Neutrophil (primary cell): ENCODE data around the gene ZNF451.

Experiments
- H3K27ac ChIP-seq: fragments of 200-600 bp; sonication (generic); 2 replicates; pipeline ENCODE4 v1.5.1; 2016; ENCODE audit warnings: mild to moderate bottlenecking, moderate library complexity
- H3K27me3 ChIP-seq: fragments of 200-600 bp; sonication (generic); 2 replicates; pipeline ENCODE4 v1.6.0; 2016; ENCODE audit warnings: mild to moderate bottlenecking
- H3K36me3 ChIP-seq: fragments of 200-600 bp; sonication (generic); 2 replicates; pipeline ENCODE4 v1.5.1; 2017
- H3K4me1 ChIP-seq, 2 experiments: fragments of 200-600 bp in 1 of 2; sonication (generic) in 1 of 2; 1 replicate in 1 of 2; 2 replicates in 1 of 2; pipeline versions ENCODE4 v1.5.1 to v1.6.1; 2013 to 2016; ENCODE audit warnings: low read depth in 1 of 2, low read length in 1 of 2, mild to moderate bottlenecking in 1 of 2, moderate library complexity in 1 of 2; ENCODE audit not compliant: control insufficient read depth in 1 of 2, insufficient read depth in 1 of 2
- H3K4me3 ChIP-seq, 2 experiments: fragments of 200-600 bp in 1 of 2; sonication (generic) in 1 of 2; 1 replicate in 1 of 2; 2 replicates in 1 of 2; pipeline ENCODE4 v1.5.1; 2013 to 2016; ENCODE audit warnings: low read depth in 1 of 2, low read length in 1 of 2, mild to moderate bottlenecking in 1 of 2, moderate library complexity in 1 of 2
- H3K9me3 ChIP-seq: fragments of 200-600 bp; sonication (generic); 2 replicates; pipeline ENCODE4 v1.5.1; 2016
- TF ChIP-seq, protein P1 (sequence below): fragments of 200-600 bp; sonication (generic); IDR thresholded peaks from 2 replicates; pipeline ENCODE4 v1.5.1; 2016; ENCODE audit warnings: antibody characterized with exemption

The ZNF451 gene

DNA sequence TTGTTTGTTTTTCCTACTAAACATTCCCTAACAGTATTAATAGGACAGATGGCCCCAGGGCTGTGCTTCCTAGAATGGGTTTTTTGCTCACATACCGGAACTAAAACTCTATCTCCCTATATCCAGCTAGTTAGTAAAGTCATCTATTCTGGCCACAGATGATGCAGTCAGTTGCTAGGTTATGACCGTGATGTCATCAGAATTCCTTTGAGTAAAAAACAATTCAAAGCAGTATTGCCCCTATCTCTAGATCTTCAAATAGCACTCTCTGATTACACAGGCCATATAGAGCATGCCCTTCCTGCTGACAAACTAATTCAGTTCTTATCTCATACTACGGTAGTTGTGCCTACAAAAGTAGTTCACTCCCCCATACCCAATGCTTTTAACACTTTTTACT, 17.9 kb upstream of the ZNF451 start:
- TF ChIP-seq, protein P1, sequence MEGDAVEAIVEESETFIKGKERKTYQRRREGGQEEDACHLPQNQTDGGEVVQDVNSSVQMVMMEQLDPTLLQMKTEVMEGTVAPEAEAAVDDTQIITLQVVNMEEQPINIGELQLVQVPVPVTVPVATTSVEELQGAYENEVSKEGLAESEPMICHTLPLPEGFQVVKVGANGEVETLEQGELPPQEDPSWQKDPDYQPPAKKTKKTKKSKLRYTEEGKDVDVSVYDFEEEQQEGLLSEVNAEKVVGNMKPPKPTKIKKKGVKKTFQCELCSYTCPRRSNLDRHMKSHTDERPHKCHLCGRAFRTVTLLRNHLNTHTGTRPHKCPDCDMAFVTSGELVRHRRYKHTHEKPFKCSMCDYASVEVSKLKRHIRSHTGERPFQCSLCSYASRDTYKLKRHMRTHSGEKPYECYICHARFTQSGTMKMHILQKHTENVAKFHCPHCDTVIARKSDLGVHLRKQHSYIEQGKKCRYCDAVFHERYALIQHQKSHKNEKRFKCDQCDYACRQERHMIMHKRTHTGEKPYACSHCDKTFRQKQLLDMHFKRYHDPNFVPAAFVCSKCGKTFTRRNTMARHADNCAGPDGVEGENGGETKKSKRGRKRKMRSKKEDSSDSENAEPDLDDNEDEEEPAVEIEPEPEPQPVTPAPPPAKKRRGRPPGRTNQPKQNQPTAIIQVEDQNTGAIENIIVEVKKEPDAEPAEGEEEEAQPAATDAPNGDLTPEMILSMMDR, result no peak
- H3K27me3 ChIP-seq, result no peaks in the 10 kb centered on the region
- H3K27ac ChIP-seq, result no peak overlapping the region
- no peak overlapping the region for H3K4me3 ChIP-seq
- no peaks in the 10 kb centered on the region for H3K4me1 ChIP-seq
- H3K9me3 ChIP-seq, result no peaks in the 10 kb centered on the region
- H3K36me3 ChIP-seq, result no peaks in the 10 kb centered on the region

DNA sequence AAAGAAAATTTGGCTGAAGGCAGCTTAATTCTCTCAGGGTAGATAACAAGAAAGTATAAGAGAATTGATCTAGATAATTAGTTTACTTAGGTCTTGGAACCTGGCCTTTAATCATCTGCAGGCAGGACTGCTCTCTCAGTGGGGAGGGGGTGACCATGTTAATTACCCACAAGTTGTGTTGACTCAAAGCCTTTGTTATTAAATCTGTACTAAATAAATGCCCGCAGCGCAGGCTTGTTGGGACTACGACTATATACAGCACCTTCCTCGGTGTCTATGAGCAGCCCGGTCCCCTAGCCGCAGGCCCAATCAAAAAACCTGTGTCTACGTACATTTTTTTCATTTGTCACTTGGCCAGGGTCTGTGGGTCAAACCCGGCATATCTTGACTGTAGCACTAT, 15.6 kb upstream of the ZNF451 start:
- no peaks in the 10 kb centered on the region for H3K9me3 ChIP-seq
- TF ChIP-seq, protein P1, result no peak
- no peaks in the 10 kb centered on the region for H3K4me1 ChIP-seq
- no peaks in the 10 kb centered on the region for H3K27me3 ChIP-seq
- no peak overlapping the region for H3K27ac ChIP-seq
- no peak overlapping the region for H3K4me3 ChIP-seq
- H3K36me3 ChIP-seq, result no peaks in the 10 kb centered on the region

DNA sequence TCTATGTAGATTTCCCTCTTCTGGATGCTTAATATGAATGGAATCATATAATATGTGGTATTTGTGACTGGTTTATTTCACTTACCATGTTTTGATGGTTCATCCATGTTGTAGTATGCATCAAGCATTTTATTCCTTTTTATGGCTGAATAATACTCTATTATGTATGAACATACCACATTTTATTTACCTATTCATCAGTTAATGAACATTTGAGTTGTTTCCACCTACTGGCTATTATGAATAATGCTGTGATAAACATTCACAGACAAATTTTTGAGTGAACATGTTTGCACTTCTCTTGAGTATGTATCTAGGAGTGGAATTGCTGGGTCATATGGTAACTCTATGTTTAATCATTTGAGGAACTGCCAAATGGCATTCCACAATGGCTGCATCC, 14.9 kb upstream of the ZNF451 start:
- H3K27me3 ChIP-seq, result no peaks in the 10 kb centered on the region
- no peaks in the 10 kb centered on the region for H3K9me3 ChIP-seq
- H3K4me1 ChIP-seq, result no peaks in the 10 kb centered on the region
- no peak overlapping the region for H3K27ac ChIP-seq
- H3K36me3 ChIP-seq, result no peaks in the 10 kb centered on the region
- H3K4me3 ChIP-seq, result no peak overlapping the region
- TF ChIP-seq, protein P1, result no peak

DNA sequence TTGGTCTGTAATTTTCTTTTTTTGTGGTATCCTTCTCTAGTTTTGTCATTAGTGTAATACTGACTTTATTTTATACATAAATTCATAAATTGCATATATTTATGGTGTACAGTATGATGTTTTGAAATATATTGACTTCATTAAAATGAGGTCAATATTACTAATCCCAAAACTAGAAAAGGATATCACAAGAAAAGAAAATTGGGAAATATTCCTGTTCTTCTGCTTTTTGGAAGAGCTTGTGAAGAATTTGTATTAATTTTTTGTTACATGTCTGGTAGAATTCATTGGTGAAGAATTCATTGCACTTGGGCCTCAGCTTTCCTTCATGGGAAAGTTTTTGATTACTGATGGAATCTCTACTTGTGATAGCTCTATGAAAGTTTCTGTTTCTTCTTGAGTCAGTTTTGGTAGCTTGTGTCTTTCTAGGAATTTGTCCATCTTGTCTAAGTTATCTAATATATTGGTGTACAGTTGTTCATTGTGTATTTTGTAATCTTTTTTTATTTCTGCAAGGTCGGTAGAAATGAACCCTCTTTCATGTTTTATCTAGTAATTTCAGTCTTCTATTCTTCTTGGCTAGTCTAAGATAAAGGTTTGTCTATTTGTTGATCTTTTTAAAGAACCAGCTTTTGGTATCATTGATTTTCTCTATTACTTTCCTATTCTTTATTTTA, 11.3 kb upstream of the ZNF451 start:
- no peaks in the 10 kb centered on the region for H3K9me3 ChIP-seq
- H3K36me3 ChIP-seq, result no peaks in the 10 kb centered on the region
- H3K27me3 ChIP-seq, result no peaks in the 10 kb centered on the region
- TF ChIP-seq, protein P1, result no peak
- no peak overlapping the region for H3K4me3 ChIP-seq
- no peak overlapping the region for H3K27ac ChIP-seq
- no peaks in the 10 kb centered on the region for H3K4me1 ChIP-seq

DNA sequence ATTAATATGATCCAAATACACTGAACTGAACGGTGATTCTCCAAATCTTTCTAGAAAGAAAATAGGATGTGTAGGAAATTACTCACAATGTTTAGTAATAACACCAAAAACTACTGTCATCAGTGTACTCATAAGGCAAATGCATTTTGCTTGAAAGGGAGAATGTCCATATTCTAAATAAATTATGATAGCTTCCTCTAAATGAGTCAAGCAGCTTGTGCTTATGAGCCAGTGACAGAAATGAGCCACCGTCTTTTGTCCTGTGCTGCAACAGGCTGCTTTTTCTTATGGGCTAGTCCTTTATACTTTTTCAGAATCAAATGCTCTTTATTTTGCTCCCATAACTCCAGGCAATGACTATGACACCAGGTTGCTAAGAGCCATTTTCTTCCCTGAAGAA, 4.5 kb upstream of the ZNF451 start:
- H3K4me3 ChIP-seq, result no peak overlapping the region
- no peaks in the 10 kb centered on the region for H3K9me3 ChIP-seq
- no peaks in the 10 kb centered on the region for H3K36me3 ChIP-seq
- TF ChIP-seq, protein P1, result no peak
- H3K27ac ChIP-seq, result no peak overlapping the region
- H3K27me3 ChIP-seq, result no peaks in the 10 kb centered on the region
- peaks cover 7 to 20% of the 10 kb centered on the region in 2 experiments for H3K4me1 ChIP-seq
